Uterus (tissue), 4 donors: Measurements from ENCODE around the gene ATP5PB. TPM values are rescaled to one million over a fixed set of nuclear protein-coding genes. Genes with fewer than 3 reads are reported as not detected.

Source experiments
- DNase-seq, 2 donors: peaks; one replicate each; pipeline ENCODE4 v3.0.0-alpha.2; 2019 to 2020
- H3K27ac ChIP-seq, 2 donors: fragments of 200-600 bp; sonication (generic); 1 replicate in 1 of 2; 2 replicates in 1 of 2; pipeline ENCODE4 v1.5.1; 2016 to 2018
- H3K27me3 ChIP-seq, 2 donors: fragments of 200-600 bp; sonication (generic); one replicate each; pipeline ENCODE4 v1.5.1; 2018 to 2019; ENCODE audit warnings: control low read depth in 1 of 2
- H3K36me3 ChIP-seq, 2 donors: fragments of 200-600 bp; sonication (generic); one replicate each; pipeline ENCODE4 v1.5.1; 2019; ENCODE audit warnings: control low read depth in 1 of 2
- H3K4me1 ChIP-seq, 2 donors: fragments of 200-600 bp; sonication (generic); one replicate each; pipeline ENCODE4 v1.5.1; 2018 to 2019; ENCODE audit warnings: control low read depth in 1 of 2
- H3K4me3 ChIP-seq, 2 donors: fragments of 200-600 bp; sonication (generic); 1 replicate in 1 of 2; 2 replicates in 1 of 2; pipeline ENCODE4 v1.5.1; 2018 to 2019; ENCODE audit warnings: mild to moderate bottlenecking in 1 of 2
- H3K9me3 ChIP-seq, 2 donors: fragments of 200-600 bp; sonication (generic); one replicate each; pipeline ENCODE4 v1.5.1; 2019; ENCODE audit warnings: control low read depth in 1 of 2
- CTCF ChIP-seq, 4 experiments: fragments of 200-600 bp in 2 of 4; fragments of 450-650 bp in 2 of 4; sonication (generic) in 2 of 4; IDR thresholded peaks; one replicate each; pipeline ENCODE4 v1.5.1; 2016 to 2019; ENCODE audit warnings: antibody characterized with exemption in 4 of 4, mild to moderate bottlenecking in 2 of 4, moderate library complexity in 1 of 4
- POLR2A ChIP-seq, 2 donors: fragments of 450-650 bp; IDR thresholded peaks; one replicate each; pipeline ENCODE4 v1.6.1; 2016; ENCODE audit warnings: antibody characterized with exemption in 2 of 2, mild to moderate bottlenecking in 1 of 2, moderate library complexity in 1 of 2
- intact Hi-C: fragments of 100-400 bp; cut with DNase I; formaldehyde crosslinking; loops from one replicate; pipeline ENCODE4 v1.15.1; 2023; ENCODE audit warnings: low total_unique reads
- total RNA-seq, 4 donors: library from RNA; depleted of rRNA in 3 of 4; stranded (reverse); fragments of >200 nt in 3 of 4; gene quantifications; one replicate each; pipeline versions ENCODE4 v1.1.0 to v1.2.4, GENCODE V29; 2014 to 2023
- donor health status: DM: yes; HTN: yes; CAD: no.

ATP5PB gene
- total RNA-seq, 4 donors from 2014 or later = 151 to 184 (median 161) TPM

DNA sequence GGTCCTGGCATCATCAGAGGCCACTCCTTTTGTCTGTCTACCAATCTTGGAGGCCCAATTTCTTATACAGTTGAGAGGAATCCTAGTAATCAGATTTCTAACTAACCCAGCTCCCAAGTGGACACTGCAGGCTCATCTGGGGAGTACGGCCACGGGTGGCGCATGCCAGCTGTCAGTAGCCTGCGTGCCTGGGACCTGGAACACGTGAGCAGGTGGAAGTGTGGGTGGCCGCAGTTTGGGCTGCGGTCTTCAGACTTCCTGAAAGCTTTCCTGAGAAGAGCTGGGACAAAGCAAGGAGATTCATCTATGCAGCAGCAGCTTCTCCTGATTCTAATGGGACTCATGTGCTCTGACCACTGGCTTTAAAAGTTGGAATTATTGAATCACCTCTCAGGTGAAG lies 41.8 kb downstream of the ATP5PB start:
- no peak overlapping the region for H3K4me3 ChIP-seq
- H3K4me1 ChIP-seq = no peaks in the 10 kb centered on the region
- no peaks in the 10 kb centered on the region for H3K36me3 ChIP-seq
- intact Hi-C loops = no loop called here
- TF ChIP-seq POLR2A (IDR thresholded peaks at IDR 0.05) = no peak
- TF ChIP-seq CTCF (IDR thresholded peaks at IDR 0.05) = no peak
- no peaks in the 10 kb centered on the region for H3K9me3 ChIP-seq
- no peaks in the 10 kb centered on the region for H3K27me3 ChIP-seq
- no peak overlapping the region for H3K27ac ChIP-seq
- no peak for DNase-seq

GRCh38 chr1:111496398-111496797 lies 47.1 kb downstream of the ATP5PB start:
- Histone ChIP-seq H3K4me3 (no peak overlapping the region), H3K36me3 (no peaks in the 10 kb centered on the region), H3K27ac (no peak overlapping the region), H3K27me3 (no peaks in the 10 kb centered on the region), H3K4me1 (no peaks in the 10 kb centered on the region), H3K9me3 (no peaks in the 10 kb centered on the region)
- no peak for DNase-seq
- intact Hi-C loops = no loop called here
- TF ChIP-seq CTCF (IDR thresholded peaks at IDR 0.05) (no peak), POLR2A (IDR thresholded peaks at IDR 0.05) (no peak)

- H3K27me3 ChIP-seq = no peaks in the 10 kb centered on the region
- no peak overlapping the region for H3K27ac ChIP-seq
- DNase-seq = no peak
- intact Hi-C loops = no loop called here
- no peaks in the 10 kb centered on the region for H3K4me1 ChIP-seq
- H3K4me3 ChIP-seq = no peak overlapping the region
- TF ChIP-seq CTCF (IDR thresholded peaks at IDR 0.05) = no peak
- no peak for TF ChIP-seq POLR2A (IDR thresholded peaks at IDR 0.05)
- H3K36me3 ChIP-seq = no peaks in the 10 kb centered on the region
- H3K9me3 ChIP-seq = no peaks in the 10 kb centered on the region
Measured at GRCh38 chr1:111497592-111497991, 48.3 kb downstream of the ATP5PB start.

- no peak overlapping the region for H3K27ac ChIP-seq
- DNase-seq = no peak
- TF ChIP-seq POLR2A (IDR thresholded peaks at IDR 0.05) = no peak
- no peak for TF ChIP-seq CTCF (IDR thresholded peaks at IDR 0.05)
- no peaks in the 10 kb centered on the region for H3K4me1 ChIP-seq
- H3K36me3 ChIP-seq = no peaks in the 10 kb centered on the region
- H3K27me3 ChIP-seq = no peaks in the 10 kb centered on the region
- no peaks in the 10 kb centered on the region for H3K9me3 ChIP-seq
- no peak overlapping the region for H3K4me3 ChIP-seq
- intact Hi-C loops = no loop called here
Measured at GRCh38 chr1:111499026-111499785, 49.9 kb downstream of the ATP5PB start.

DNA sequence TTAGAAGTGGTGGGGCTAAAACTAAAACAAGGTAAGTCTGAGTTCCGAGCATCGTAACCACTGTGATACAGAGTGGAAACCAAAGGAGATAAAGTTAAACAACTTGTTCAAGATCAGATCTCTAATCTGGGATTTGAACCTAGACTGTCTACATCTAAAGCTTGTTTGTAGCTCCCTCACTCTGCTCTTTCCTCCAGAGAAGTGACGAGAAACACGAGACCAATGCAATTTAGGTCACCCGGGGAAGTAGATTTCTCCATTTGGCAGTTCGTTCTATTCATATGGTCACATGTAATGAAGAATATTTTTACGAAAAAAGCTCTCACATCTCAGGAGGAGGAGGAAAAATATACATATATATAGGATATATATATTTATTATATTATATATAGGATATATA lies 52.4 kb downstream of the ATP5PB start:
- H3K4me1 ChIP-seq = no peaks in the 10 kb centered on the region
- intact Hi-C loops = no loop called here
- H3K27me3 ChIP-seq = no peaks in the 10 kb centered on the region
- TF ChIP-seq POLR2A (IDR thresholded peaks at IDR 0.05) (no peak), CTCF (IDR thresholded peaks at IDR 0.05) (no peak)
- H3K27ac ChIP-seq = no peak overlapping the region
- H3K4me3 ChIP-seq = no peak overlapping the region
- no peaks in the 10 kb centered on the region for H3K36me3 ChIP-seq
- no peak for DNase-seq
- no peaks in the 10 kb centered on the region for H3K9me3 ChIP-seq
